H1 (cell line): ENCODE data around the gene RPAP3. TPM values are rescaled to one million over a fixed set of nuclear protein-coding genes. Genes with fewer than 3 reads are reported as not detected.

ENCODE experiments used
- CTCF ChIA-PET: fragments of 300-600 bp; sonication (Branson Sonifier 250); formaldehyde crosslinking; loops from one replicate; lab custom pipeline; 2021; ENCODE audit not compliant: partially characterized antibody; lab: Charles Lee
- POLR2A ChIA-PET: fragments of 300-600 bp; sonication (Branson Sonifier 250); formaldehyde crosslinking; loops from one replicate; lab custom pipeline; 2021; ENCODE audit warnings: inconsistent platforms; ENCODE audit not compliant: partially characterized antibody; lab: Charles Lee
- DNase-seq, 2 experiments: peaks; one replicate each; pipeline versions ENCODE4 v3.0.0 to v3.0.0-alpha.2; 2010 to 2022; ENCODE audit warnings: low spot score in 2 of 2, low read depth in 1 of 2, mixed read lengths in 1 of 2
- FAIRE-seq: peaks from 2 replicates; lab custom pipeline; 2011; peaks lifted over from hg19 to GRCh38; lab: Jason Lieb, UNC
- H2AFZ ChIP-seq: 2 replicates; pipeline ENCODE4 v1.8.1; 2012; ENCODE audit warnings: low read length, inconsistent platforms
- H2AK5ac ChIP-seq: 2 replicates; pipeline ENCODE4 v1.6.1; 2013; ENCODE audit warnings: low read depth, low read length
- H2BK120ac ChIP-seq: replicated peaks from 2 replicates; pipeline ENCODE3; 2013; ENCODE audit warnings: low read depth, low read length, inconsistent platforms
- H2BK12ac ChIP-seq: 2 replicates; pipeline ENCODE4 v1.6.1; 2013; ENCODE audit warnings: low read depth, low read length
- H2BK15ac ChIP-seq: 2 replicates; pipeline ENCODE4 v1.6.1; 2013; ENCODE audit warnings: low read length
- H2BK20ac ChIP-seq: 2 replicates; pipeline ENCODE4 v1.6.1; 2013; ENCODE audit warnings: low read length
- H2BK5ac ChIP-seq: 2 replicates; pipeline ENCODE4 v1.6.1; 2013; ENCODE audit warnings: low read depth, low read length
- H3K14ac ChIP-seq: 2 replicates; pipeline ENCODE4 v1.6.1; 2013; ENCODE audit warnings: inconsistent platforms; ENCODE audit not compliant: insufficient read length
- H3K18ac ChIP-seq: 2 replicates; pipeline ENCODE4 v1.6.1; 2013; ENCODE audit warnings: low read length; ENCODE audit errors: extremely low read depth
- H3K23ac ChIP-seq: 2 replicates; pipeline ENCODE4 v1.6.1; 2013; ENCODE audit warnings: inconsistent platforms; ENCODE audit not compliant: insufficient read length
- H3K23me2 ChIP-seq: 2 replicates; pipeline ENCODE4 v1.6.1; 2013; ENCODE audit warnings: low read depth, low read length
- H3K27ac ChIP-seq: 2 replicates; pipeline ENCODE4 v1.6.1; 2011; ENCODE audit warnings: low read depth, low read length, inconsistent platforms
- H3K27me3 ChIP-seq, 4 experiments: replicated peaks in 1 of 4; 1 replicate in 1 of 4; 2 replicates in 3 of 4; pipeline versions ENCODE4 v1.6.1 to v1.8.1; 2011 to 2013; ENCODE audit warnings: low read length in 3 of 4, mild to moderate bottlenecking in 3 of 4, inconsistent platforms in 2 of 4, mixed read lengths in 2 of 4, moderate library complexity in 1 of 4; ENCODE audit not compliant: control insufficient read depth in 3 of 4, insufficient read depth in 3 of 4; ENCODE audit errors: extremely low read depth in 1 of 4
- H3K36me3 ChIP-seq, 4 experiments: 2 replicates each; pipeline versions ENCODE4 v1.6.1 to v1.8.1; 2011 to 2013; ENCODE audit warnings: mild to moderate bottlenecking in 4 of 4, low read length in 3 of 4, moderate library complexity in 2 of 4, control low read depth in 1 of 4, inconsistent platforms in 1 of 4; ENCODE audit not compliant: insufficient read depth in 4 of 4, control insufficient read depth in 2 of 4
- H3K4ac ChIP-seq: replicated peaks from 2 replicates; pipeline ENCODE3; 2013; ENCODE audit warnings: low read length, low read depth, mixed read lengths, inconsistent platforms; ENCODE audit not compliant: insufficient read length
- H3K4me1 ChIP-seq, 4 experiments: replicated peaks in 1 of 4; 1 replicate in 1 of 4; 2 replicates in 3 of 4; pipeline versions ENCODE4 v1.6.1 to v1.8.1; 2011 to 2013; ENCODE audit warnings: low read length in 3 of 4, inconsistent platforms in 2 of 4, mixed read lengths in 1 of 4; ENCODE audit not compliant: insufficient read depth in 4 of 4, control insufficient read depth in 3 of 4
- H3K4me2 ChIP-seq, 2 experiments: 2 replicates each; pipeline versions ENCODE4 v1.6.1 to v1.8.1; 2011 to 2013; ENCODE audit warnings: low read depth in 2 of 2, low read length in 2 of 2, control low read depth in 1 of 2, inconsistent platforms in 1 of 2, mild to moderate bottlenecking in 1 of 2; ENCODE audit not compliant: insufficient read depth in 1 of 2
- H3K4me3 ChIP-seq, 4 experiments: fragments of 200-600, 300-600 bp in 1 of 4; sonication (generic), shearing (Covaris generic), sonication (Bioruptor Twin) in 1 of 4; 2 replicates each; pipeline versions ENCODE4 v1.5.1 to v1.8.1; 2011 to 2016; ENCODE audit warnings: low read length in 4 of 4, low read depth in 3 of 4, control low read depth in 2 of 4, inconsistent platforms in 2 of 4, mild to moderate bottlenecking in 2 of 4, mixed read lengths in 1 of 4, moderate library complexity in 1 of 4; ENCODE audit not compliant: insufficient read depth in 2 of 4; ENCODE audit errors: extremely low read depth in 1 of 4
- H3K56ac ChIP-seq: replicated peaks from 2 replicates; pipeline ENCODE3; 2013; ENCODE audit warnings: low read depth, mild to moderate bottlenecking, mixed read lengths, low read length, inconsistent platforms; ENCODE audit not compliant: insufficient read length
- H3K79me1 ChIP-seq: 2 replicates; pipeline ENCODE4 v1.6.1; 2013; ENCODE audit warnings: low read depth, low read length, control low read depth
- H3K79me2 ChIP-seq, 2 experiments: 2 replicates each; pipeline versions ENCODE4 v1.6.1 to v1.8.1; 2012 to 2013; ENCODE audit warnings: low read length in 2 of 2, mild to moderate bottlenecking in 2 of 2, inconsistent platforms in 1 of 2; ENCODE audit not compliant: insufficient read depth in 2 of 2, control insufficient read depth in 1 of 2
- H3K9ac ChIP-seq, 4 experiments: replicated peaks in 1 of 4; 1 replicate in 1 of 4; 2 replicates in 3 of 4; pipeline versions ENCODE4 v1.6.1 to v1.8.1; 2011 to 2013; ENCODE audit warnings: low read depth in 3 of 4, low read length in 3 of 4, control low read depth in 2 of 4, mild to moderate bottlenecking in 2 of 4, moderate library complexity in 2 of 4, inconsistent platforms in 1 of 4; ENCODE audit errors: extremely low read depth in 1 of 4
- H3K9me3 ChIP-seq, 2 experiments: 2 replicates each; pipeline versions ENCODE4 v1.6.1 to v1.8.1; 2012 to 2013; ENCODE audit warnings: mild to moderate bottlenecking in 2 of 2, moderate library complexity in 2 of 2, control low read depth in 1 of 2, inconsistent platforms in 1 of 2, low read depth in 1 of 2, low read length in 1 of 2, mixed read lengths in 1 of 2; ENCODE audit not compliant: insufficient read depth in 2 of 2
- H4K20me1 ChIP-seq, 2 experiments: replicated peaks in 1 of 2; 2 replicates each; pipeline versions ENCODE3 to v1.8.1; 2011 to 2013; ENCODE audit warnings: inconsistent platforms in 2 of 2, low read length in 2 of 2, mild to moderate bottlenecking in 1 of 2; ENCODE audit not compliant: insufficient read depth in 2 of 2, control insufficient read depth in 1 of 2
- H4K5ac ChIP-seq: 2 replicates; pipeline ENCODE4 v1.6.1; 2013; ENCODE audit warnings: low read length, low read depth, mixed read lengths, inconsistent platforms; ENCODE audit not compliant: insufficient read length
- H4K8ac ChIP-seq: 2 replicates; pipeline ENCODE4 v1.8.0; 2013; ENCODE audit warnings: mild to moderate bottlenecking, moderate library complexity, low read length, inconsistent platforms; ENCODE audit not compliant: insufficient read depth; ENCODE audit errors: extremely low read depth
- H4K91ac ChIP-seq: replicated peaks from 2 replicates; pipeline ENCODE3; 2013; ENCODE audit warnings: low read length, mixed read lengths, inconsistent platforms; ENCODE audit not compliant: insufficient read length
- CBX5 ChIP-seq: fragments of 300-800, 300-1000 bp; sonication (generic); IDR thresholded peaks from 2 replicates; pipeline ENCODE4 v1.7.1; 2016; ENCODE audit warnings: antibody characterized with exemption, low read length, low read depth
- CHD2 ChIP-seq: IDR thresholded peaks from 2 replicates; pipeline ENCODE4 v1.6.1; 2012; ENCODE audit warnings: low read length, improper control_type of control experiment
- CREB1 ChIP-seq: IDR thresholded peaks from 2 replicates; pipeline ENCODE4 v1.6.1; 2012; ENCODE audit warnings: inconsistent platforms
- CTCF ChIP-seq, 3 experiments: IDR thresholded peaks; 1 replicate in 2 of 3; 2 replicates in 1 of 3; pipeline versions ENCODE4 v1.5.1 to v1.6.1; 2011; ENCODE audit warnings: low read length in 3 of 3, mild to moderate bottlenecking in 3 of 3, inconsistent platforms in 2 of 3, low read depth in 1 of 3, moderate library complexity in 1 of 3; ENCODE audit not compliant: insufficient read depth in 1 of 3; ENCODE audit errors: control extremely low read depth in 1 of 3
- GTF2F1 ChIP-seq: IDR thresholded peaks from 2 replicates; pipeline ENCODE4 v1.6.1; 2012; ENCODE audit warnings: low read depth, low read length, improper control_type of control experiment, borderline replicate concordance
- POLR2A ChIP-seq, 2 experiments: IDR thresholded peaks; 1 replicate in 1 of 2; 2 replicates in 1 of 2; pipeline ENCODE4 v1.6.1; 2011; ENCODE audit warnings: low read depth in 2 of 2, low read length in 2 of 2, mild to moderate bottlenecking in 2 of 2; ENCODE audit errors: control extremely low read depth in 1 of 2
- RAD21 ChIP-seq, 2 experiments: IDR thresholded peaks in 1 of 2; conservative IDR thresholded peaks in 1 of 2; 2 replicates each; pipeline ENCODE4 v1.6.1; 2011; ENCODE audit warnings: low read depth in 2 of 2, low read length in 2 of 2, improper control_type of control experiment in 1 of 2, inconsistent platforms in 1 of 2, mild to moderate bottlenecking in 1 of 2, moderate library complexity in 1 of 2
- SP1 ChIP-seq: IDR thresholded peaks from 2 replicates; pipeline ENCODE4 v1.6.1; 2011; ENCODE audit warnings: low read depth, low read length
- WGBS, 2 experiments: shearing (Covaris generic) in 1 of 2; methylation state at CpG; one replicate each; pipeline versions ENCODE4 v1.1.6 to v1.1.7; 2013 to 2015; ENCODE audit warnings: low lambda C conversion rate in 2 of 2, mixed read lengths in 2 of 2, inconsistent platforms in 1 of 2, low coverage in 1 of 2, missing lambda C conversion rate in 1 of 2; ENCODE audit not compliant: insufficient replicate concordance in 2 of 2, insufficient coverage in 1 of 2, insufficient read length in 1 of 2; ENCODE audit errors: extremely low coverage in 1 of 2, missing lambda C conversion rate in 1 of 2; 5-methylcytosine and 5-hydroxymethylcytosine counted together
- polyA plus RNA-seq, 7 experiments: library from polyadenylated mRNA; depleted of rRNA in 3 of 7; stranded (reverse) in 5 of 7; unstranded in 2 of 7; fragments of >200 nt in 5 of 7; fragments of 200-250 nt in 2 of 7; gene quantifications; 1 replicate in 5 of 7; 2 replicates in 1 of 7; 4 replicates in 1 of 7; pipeline versions ENCODE4 v1.2.1 to v1.2.3, GENCODE V29; 2011 to 2013; ENCODE audit warnings: missing spikeins in 2 of 7, mixed read lengths in 2 of 7
- total RNA-seq: library from RNA; stranded (reverse); fragmentation: NEBNext Ultra II Directional; extraction: Animal tissue kit (Norgen Biotek cat#: 25700); gene quantifications from 2 replicates; pipeline ENCODE4 v1.2.1, GENCODE V29; 2021

RPAP3 gene
- total and polyA plus RNA-seq, 2 of the 8 experiments (the other 6 are each of a cell fraction or from before 2014, with no cell fraction given), result 6.4 to 60.5 TPM

- Histone ChIP-seq H3K9ac (no peak overlapping the region), H2BK15ac (no peak overlapping the region)
- POLR2A ChIA-PET, result interaction anchor here (0.6 to 1.2 kb wide), 4 partner anchors 9 to 1586 kb away, joined by 3 to 6 read pairs (median 4); no protein-coding TSS in a partner anchor
- TF ChIP-seq POLR2A (IDR thresholded peaks at IDR 0.05; ENCODE audit: control extremely low read depth in 1 of 2, low read depth in 2 of 2, low read length in 2 of 2) (no peak), CBX5 (no peak), RAD21 (IDR thresholded peaks at IDR 0.05 in 1 of 2, conservative IDR thresholded peaks at IDR 0.05 in 1 of 2; ENCODE audit: low read depth in 2 of 2, low read length in 2 of 2) (peak; percentile 49 to 57), CHD2 (no peak), CTCF (IDR thresholded peaks at IDR 0.05; ENCODE audit: control extremely low read depth in 1 of 3, insufficient read depth in 1 of 3, low read depth in 1 of 3, low read length in 3 of 3) (peak; percentile 42 to 75 (median 71)), GTF2F1 (no peak), SP1 (peak; percentile 15; the same call in 1 of the 2 replicates), CREB1 (peak; percentile 30; the same call in 1 of the 2 replicates)
Measured at GRCh38 chr12:47636908-47637780, 68.7 kb downstream of the RPAP3 start.

More at GRCh38 chr12:47636908-47637780, 68.7 kb downstream of the RPAP3 start:
- no peak overlapping the region for H3K27ac ChIP-seq
- no peaks in the 10 kb centered on the region for H3K23me2 ChIP-seq
- peaks cover 0 to 5% (median 2%) of the 10 kb centered on the region in 4 experiments; a peak in 1 of 8 replicates for H3K36me3 ChIP-seq
- no peak overlapping the region for H3K23ac ChIP-seq
- no peak overlapping the region for H3K56ac ChIP-seq
- H3K14ac ChIP-seq, result peak overlapping the region; percentile 72
- H2AK5ac ChIP-seq, result no peak overlapping the region
- H3K4me3 ChIP-seq, result no peak overlapping the region
- DNase-seq (peak; percentile 53 to 86), FAIRE-seq (peak; percentile 87)
- no peaks in the 10 kb centered on the region for H3K79me1 ChIP-seq
- peaks cover 0 to 3% (median 1%) of the 10 kb centered on the region in 4 experiments; a peak in 3 of 7 replicates for H3K4me1 ChIP-seq
- no peak overlapping the region for H2AFZ ChIP-seq
- H3K27me3 ChIP-seq, result no peaks in the 10 kb centered on the region; a peak in 1 of 7 replicates
- H2BK5ac ChIP-seq, result peak overlapping the region; percentile 49; the same call in 1 of the 2 replicates
- H4K8ac ChIP-seq, result no peak overlapping the region
- H4K91ac ChIP-seq, result no peak overlapping the region
- H2BK120ac ChIP-seq, result peak overlapping the region; percentile 43
- H3K4me2 ChIP-seq, result no peak overlapping the region
- no peak overlapping the region for H3K4ac ChIP-seq
- H3K18ac ChIP-seq, result peak overlapping the region; percentile 38
- no peak overlapping the region for H2BK12ac ChIP-seq
- H4K5ac ChIP-seq, result no peak overlapping the region
- no peaks in the 10 kb centered on the region for H4K20me1 ChIP-seq
- H3K79me2 ChIP-seq, result no peaks in the 10 kb centered on the region
- 41% methylated on average over 8 of the region's 8 CpGs; no CpG with 5 or more reads in 1 of the 2 experiments for WGBS, 2 experiments
- H2BK20ac ChIP-seq, result no peak overlapping the region
- H3K9me3 ChIP-seq, result peaks cover 7 to 11% of the 10 kb centered on the region in 2 experiments; a peak in 2 of 4 replicates
- CTCF ChIA-PET, result interaction anchor here (0.6 to 4.5 kb wide), 32 partner anchors 8 to 835 kb away, joined by 3 to 61 read pairs (median 3); no protein-coding TSS in a partner anchor
